Fibroblast of skin of abdomen (primary cell): ENCODE data around the gene SRGAP2C.
A peak's percentile ranks its signal among the peaks of the same experiment; 100 is the strongest.
"Not testable (repeated sequence)": the region's sequence is repeated elsewhere in the genome, so short reads cannot be mapped to it uniquely, and the experiment has no call there.

ENCODE experiments used
- DNase-seq: peaks from one replicate; pipeline ENCODE4 v3.0.0-alpha.2; 2013

Gene SRGAP2C

DNA sequence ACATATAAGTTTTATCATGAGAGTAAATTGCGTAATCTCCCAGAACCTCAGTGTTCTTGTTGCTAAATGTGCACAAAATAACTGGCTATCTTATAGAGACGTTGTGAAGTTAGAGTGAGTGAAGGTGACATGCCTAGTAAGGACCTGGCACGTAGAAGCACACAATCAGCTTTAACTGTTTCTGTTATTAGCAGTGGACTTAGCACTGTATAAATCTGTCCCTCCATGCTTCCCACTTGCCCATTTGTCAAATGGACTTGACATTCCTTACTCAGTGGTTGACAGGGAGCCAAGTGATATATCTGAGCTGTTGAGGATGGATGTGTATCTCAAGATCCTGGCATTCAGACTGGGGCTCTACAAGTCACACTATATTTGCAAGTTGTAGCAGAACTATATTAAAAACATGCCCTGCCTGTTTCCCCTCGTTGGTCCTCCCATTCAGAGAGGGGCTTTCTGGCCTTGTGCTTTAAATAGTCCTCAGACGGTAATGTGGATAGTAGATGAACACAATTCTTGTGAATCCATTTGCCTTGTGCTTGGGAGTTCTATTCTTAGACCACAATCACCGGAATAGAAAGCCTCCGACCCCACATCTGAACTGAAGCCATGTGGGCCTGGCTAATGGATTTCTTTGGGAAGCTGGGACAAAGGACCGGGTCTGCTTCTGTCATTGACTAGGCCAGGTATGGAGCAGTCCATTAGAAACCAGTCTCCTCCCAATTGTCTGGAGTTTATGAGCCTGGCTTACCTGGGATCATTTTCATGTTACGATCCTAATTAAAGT is 43.0 kb downstream of the SRGAP2C start:
- not testable (repeated sequence) for DNase-seq

DNA sequence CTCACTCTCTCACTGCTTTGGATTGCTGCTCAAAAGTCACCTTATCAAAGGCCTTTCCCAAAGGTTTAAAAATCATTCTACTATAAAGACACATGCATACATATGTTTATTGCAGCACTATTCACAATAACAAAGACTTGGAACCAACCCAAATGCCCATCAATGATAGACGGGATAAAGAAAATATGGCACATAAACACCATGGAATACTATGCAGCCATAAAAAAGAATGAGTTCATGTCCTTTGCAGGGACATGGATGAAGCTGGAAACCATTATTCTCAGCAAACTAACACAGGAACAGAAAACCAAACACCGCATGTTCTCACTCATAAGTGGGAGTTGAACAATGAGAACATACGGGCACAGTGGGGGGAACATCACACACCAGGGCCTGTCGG is 45.9 kb downstream of the SRGAP2C start:
- DNase-seq: not testable (repeated sequence)

DNA sequence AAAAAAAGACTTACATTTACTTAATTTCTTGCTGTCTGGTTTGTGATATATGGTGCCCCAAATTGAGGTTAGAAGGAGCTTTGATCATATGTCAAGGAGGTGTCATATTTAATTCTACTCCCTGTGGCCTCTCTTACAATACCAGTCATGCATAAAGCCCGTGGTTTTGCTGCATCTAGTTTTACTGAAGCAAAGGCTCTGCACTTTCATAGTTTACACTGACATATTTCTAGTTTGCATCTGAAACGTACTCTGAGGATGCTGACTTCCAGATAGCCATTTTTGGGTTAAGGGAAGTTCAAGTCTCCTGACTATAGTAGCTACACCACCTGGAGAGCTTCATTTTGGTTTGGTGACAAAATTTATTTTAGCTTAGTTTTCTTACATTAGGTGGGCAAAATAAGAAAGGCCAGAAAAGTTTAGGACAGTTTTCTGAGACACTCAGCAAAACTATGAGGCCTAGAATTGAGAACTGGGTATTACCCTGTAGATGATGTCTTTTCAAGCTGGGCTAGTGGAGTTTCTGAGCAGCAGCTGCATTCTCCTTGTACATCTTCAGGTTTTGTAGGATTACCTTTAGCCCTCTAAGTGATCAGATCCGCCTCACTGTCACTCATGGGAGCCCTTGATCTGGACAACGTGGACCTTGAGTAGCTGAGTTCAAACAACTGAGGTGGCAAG is 47.8 kb downstream of the SRGAP2C start:
- DNase-seq: peak; percentile 1

DNA sequence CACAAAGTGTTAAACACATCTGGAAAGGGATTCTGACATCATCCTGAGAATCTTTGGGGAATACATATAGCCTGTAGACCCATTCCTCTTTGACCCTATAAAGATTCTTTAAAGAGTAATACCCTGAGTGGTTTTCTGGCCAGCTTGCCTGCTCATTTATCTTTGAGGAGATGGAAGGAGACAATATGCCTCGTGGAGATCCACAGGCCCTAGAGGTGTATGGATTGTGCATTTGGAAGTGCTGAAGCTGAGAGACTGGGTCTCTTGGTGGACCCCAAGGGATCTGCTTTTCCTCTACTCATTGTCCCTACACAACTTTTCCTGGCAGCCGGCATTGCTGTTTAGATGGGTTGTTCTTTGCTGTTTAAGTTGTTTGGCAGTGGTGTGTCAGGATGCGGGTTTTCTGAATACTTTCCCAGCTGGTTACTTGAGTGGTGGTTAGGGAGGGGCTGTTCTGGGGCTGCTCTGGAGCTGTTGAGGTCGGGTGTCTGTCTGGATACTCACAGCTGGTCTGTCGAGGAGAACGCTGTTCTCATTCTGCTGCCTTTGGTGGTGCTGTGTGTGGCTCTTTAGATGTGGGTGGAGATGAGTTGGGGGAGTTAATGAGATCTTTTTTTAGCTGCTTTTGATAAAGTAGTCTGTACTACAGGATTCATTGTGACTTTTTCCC is 49.5 kb downstream of the SRGAP2C start:
- not testable (repeated sequence) for DNase-seq

DNA sequence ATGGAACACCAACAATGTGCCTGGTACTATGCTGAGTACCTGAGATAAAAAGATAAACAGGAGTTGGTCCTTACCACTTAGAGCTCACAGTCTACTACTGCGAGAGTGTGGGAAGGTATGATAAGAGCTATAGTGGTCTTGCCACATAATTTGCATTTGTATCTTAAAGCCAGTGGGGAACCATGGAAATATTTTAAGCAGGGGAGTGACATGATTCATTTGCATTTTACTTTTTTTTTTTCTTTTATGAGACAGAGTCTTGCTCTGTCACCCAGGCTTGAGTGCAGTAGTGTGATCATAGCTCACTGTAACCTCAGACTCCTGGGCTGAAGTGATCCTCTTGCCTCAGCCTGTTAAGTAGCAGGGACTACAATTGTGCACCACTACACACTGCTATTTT is 53.6 kb downstream of the SRGAP2C start:
- not testable (repeated sequence) for DNase-seq

DNA sequence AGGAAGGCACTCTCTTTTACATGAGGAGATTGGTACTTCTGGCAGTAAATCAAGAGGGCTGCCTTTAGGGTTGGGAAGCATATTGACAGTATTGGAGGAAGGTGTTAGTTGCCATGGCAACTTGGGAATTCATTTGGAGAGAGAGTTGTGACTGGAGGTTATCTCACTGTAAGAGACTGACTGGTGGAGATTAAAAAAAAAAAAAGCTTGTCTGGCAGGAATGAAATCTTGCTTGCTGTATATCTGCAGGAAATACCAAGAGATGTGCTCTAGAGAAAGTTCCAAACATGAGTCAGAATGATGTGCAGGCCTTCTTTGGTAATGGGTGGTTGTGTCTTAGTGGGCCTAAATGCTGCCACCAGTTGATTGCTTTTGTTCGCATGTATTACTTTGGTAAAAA is 59.1 kb downstream of the SRGAP2C start:
- DNase-seq: not testable (repeated sequence)

DNA sequence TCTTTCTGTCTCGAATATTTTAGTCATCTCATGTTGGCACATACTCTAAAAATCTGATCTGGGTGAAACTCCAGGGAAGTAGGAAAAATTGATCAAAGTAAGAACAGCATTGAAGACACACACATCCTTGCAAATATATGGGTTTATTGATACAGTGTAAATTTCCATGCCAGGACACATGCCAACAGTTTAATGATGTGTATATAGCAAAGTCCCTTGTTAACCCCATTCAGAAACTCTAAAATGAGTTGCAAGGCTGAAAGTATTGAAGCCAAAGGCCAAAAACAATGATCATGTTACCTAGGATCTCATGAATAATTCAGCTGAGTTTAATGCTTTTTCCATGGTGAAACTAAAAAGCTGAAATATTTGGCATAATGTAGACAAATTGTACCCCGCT is 61.6 kb downstream of the SRGAP2C start:
- DNase-seq: not testable (repeated sequence)

DNA sequence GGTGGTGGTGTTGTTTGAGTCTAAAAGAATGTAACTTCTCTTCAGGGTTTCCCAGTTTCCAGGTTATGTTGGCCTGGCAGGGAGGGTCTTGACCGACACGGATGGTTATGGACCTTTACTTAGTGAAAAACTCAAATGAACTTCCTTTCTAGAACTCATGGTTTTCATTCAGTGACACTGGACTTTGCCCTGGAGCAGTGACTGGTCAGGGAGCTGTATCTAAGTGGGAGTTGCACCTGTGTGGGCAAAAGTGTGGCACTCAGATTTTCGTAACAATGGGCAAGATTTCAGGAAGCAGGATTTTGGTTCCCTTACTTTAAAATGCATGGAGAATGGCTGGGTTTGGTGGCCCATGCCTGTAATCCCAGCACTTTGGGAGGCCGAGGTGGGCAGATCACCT is 67.9 kb downstream of the SRGAP2C start:
- DNase-seq: not testable (repeated sequence)

DNA sequence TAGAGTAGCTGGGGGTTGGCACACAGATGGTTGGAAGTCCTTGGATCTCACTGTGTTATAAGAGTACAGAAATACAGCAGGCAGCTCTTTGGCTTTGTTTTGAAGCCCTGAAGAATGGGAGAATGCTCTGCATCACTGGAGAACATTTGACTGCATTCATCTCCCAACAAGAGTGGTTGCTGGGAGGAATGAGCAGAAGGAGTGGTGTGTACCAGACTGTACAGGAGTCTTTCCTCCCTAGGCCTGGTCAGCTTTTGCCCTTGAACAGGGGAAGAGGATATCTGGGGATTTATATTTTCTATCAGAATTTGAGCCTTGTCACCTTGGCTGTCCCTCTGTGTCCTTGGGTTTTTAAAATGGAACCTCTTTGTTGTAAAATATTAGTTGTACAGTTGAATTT is 69.8 kb downstream of the SRGAP2C start:
- not testable (repeated sequence) for DNase-seq

DNA sequence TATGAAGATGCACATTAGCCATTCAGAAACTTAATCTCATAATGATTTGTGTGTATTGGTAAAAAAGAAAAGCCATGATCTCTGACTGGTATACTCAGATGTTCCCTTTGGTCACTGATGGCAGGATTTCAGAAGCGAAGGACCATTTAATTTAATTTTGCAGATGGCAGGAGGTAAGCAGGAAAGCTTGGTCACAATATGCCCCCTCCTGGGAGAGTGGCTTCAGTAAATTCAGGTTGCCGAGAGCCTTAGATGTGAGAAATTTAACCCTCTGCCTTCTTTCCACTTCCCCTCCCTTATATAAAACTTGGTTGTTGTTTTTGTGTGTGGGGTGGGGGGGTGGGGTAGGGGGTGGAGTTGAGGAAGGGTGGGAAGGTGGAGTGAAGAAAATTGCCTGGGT is 72.9 kb downstream of the SRGAP2C start:
- DNase-seq: not testable (repeated sequence)

DNA sequence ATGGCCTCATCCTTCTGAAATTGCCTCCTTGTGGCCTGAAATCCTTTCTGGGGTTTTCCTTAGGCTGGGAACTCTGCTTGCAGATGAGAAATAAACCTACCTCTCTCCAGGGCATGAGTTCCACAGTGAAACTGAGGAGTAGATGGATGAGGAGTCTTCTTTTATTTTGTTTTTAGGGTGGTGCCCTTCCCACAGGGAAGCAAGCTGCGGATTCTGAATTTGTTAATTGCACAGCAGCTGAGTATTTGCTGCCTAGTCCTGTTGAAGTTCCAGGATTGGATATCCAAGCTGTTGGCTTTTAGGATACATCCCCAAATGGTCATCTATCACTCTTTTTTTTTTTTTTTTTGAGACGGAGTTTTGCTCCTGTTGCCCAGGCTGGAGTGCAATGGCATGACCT is 73.4 kb downstream of the SRGAP2C start:
- DNase-seq: not testable (repeated sequence)

DNA sequence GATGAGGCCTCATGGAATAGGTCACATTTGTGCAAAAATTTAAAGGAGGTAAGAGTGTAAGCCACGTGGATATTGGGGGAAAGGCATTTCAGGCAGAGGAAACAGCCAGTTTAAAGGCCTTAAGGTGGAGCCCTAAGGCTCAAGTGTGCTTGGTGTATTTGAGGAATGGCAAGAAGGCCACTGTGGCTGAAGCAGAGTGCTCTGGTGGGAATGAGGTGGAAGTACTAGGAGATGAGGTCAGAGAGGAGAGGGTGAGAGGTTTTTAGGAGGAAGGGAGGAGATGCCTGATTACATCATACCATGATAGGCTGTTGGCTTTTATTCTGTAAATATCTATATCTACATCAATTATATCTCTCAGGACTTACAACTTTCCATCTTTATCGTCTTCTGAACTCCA is 75.4 kb downstream of the SRGAP2C start:
- DNase-seq: peak; percentile 4

DNA sequence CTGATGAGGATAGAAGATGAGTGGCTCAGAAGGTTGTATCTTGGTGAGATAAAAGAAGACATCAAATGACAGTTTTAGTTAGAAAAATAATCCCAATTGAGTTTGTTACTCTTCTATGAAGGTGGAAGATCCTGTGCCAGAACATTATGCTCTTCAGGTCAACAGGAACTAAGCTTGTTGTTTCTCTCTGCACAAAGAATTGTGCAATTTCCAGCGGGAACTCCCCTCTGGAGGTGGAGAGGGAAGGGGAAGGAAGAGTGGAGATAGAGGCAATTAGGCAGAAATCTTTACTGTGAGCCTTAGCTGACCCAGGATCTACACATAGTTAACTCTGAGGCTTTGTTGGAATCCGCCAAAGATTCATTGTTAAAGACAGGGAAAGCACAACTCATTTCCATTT is 77.4 kb downstream of the SRGAP2C start:
- not testable (repeated sequence) for DNase-seq

DNA sequence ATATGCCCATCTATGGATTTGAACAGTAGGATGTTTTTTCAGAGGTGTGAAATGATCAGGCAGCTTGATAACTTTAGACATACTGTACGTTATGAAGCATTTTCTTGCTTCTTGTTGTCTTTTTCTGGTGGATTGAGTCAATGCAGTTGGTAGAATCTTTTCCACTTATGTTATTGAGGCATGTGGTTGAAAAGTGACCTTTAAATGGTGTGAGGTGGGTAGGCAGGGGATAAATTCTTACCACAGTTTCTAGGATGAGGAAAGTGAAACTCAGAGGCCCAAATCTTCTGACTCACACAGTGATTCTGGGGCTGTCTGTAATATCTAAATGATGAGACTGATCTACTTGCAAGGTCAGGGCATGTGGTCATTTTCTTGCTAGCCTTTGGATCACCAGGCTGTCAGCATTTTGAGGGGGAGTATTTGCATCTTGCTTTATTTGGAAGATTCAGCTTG is 79.0 kb downstream of the SRGAP2C start:
- peak; percentile 48 for DNase-seq

DNA sequence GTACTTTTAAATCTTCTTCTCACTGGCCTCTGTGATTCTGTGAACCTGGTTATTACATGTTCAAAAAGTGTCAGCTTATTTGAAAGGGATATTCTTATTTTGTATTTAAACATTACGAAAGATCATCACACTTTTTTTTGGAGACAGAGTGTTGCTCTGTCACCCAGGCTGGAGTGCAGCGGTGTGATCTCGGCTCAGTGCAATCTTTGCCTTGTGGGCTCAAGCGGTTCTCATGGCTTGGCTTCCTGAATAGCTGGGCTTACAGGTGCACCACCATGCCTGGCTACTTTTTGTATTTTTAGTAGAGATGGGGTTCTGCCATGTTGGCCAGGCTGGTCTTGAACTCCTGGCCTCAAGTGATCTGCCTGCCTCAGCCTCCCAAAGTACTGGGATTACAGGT is 82.3 kb downstream of the SRGAP2C start:
- DNase-seq: not testable (repeated sequence)

DNA sequence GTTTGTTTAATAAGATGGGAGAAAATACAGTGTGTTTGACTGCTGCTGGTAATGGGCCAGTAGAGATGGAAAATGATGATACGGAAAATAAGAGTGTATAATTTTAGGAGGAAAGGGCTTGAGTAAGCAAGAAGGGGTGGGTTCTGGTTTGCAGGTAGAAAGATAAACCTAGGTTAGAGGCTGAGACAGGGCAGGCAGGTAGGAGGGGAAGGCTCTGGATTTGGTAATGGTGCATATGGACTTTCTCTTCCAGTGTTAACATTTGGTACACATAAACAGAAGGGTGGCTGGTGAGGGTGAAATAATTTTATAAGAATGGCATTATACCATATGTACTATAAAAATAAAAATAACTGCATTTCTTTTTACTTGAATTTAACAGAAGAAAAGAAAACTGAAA is 84.5 kb downstream of the SRGAP2C start:
- DNase-seq: not testable (repeated sequence)

DNA sequence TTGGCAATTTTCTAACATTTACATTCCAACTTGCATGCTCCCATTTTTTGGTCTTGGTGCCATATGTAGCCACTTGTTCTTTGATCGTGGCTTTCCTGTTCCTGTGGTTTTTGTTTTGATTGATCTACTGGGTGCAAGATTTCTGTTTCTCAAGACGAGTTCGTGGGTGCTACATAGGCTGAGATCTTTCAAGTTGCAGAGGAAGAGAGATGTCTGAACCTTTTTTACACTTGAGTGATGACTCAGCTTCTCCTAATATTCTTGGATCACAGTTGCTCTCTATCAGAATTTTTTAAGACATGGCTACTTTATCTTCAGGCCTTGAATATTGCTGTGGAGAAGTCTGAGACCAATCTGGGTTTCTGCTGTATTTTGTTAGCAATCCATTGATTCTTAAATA is 85.2 kb downstream of the SRGAP2C start:
- DNase-seq: not testable (repeated sequence)

DNA sequence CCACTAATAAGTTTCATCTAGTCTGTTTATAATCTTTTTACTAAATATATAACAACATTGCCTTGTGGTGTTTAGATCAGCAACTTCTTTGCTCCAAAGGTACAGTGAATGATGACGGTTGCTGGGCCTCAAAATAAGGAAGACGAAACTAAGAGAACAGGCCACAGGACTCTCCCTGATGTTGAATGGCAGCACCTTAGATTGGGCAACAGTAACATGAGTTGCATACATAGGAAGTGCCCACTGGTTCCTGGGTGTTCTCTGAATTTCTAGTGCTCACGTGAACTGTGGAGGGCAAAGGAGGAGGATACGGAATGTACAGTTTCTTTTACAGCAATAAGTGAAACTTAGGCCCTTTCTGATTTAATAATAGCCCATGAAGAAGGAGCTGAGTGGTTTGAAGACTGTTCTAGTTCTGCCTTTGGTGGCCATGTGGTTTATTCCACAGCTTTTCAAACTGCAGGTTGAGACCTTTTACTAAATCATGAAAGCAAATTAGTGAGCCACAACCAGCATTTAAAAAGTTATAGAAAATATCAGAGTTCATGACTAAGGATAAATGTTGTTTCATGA is 86.5 kb downstream of the SRGAP2C start:
- DNase-seq: not testable (repeated sequence)

DNA sequence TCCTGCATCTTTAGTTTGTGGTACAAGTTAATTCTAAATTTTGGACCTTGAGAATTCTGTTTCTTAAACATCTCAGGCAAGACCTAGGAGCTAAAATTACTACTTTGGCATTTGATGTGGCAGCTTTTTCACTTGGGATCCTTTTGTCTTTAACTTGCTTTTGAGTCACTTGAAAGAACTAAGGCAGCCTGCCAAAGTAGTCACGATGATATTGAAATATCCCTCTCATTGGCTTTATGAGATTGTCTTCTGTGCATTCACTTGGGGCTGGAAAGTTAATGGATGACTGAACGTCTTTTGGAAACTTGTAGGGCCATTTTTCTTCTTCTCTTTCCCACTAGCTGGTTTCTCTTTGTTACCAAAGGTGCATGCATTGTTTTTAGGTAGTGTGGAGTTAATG is 90.7 kb downstream of the SRGAP2C start:
- DNase-seq: not testable (repeated sequence)

DNA sequence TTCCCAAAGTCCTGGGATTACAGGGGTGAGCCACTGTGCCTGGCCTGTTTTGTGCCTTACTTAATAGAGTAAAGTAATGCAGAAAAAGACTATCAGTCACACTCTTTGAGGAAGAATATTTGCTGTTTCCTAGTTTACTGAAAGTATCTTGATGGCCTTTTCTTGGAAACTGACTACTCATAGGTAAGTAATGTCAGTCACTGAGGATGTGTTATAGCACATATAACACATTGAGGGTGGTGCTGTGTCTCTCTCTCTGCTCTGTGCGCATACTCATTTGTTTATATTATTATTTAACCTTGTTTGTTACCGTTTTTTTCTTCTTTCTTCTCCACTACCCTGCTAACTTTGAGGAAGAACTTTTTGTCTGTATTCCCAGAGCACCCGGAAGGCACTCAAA is 93.4 kb downstream of the SRGAP2C start:
- DNase-seq: not testable (repeated sequence)

DNA sequence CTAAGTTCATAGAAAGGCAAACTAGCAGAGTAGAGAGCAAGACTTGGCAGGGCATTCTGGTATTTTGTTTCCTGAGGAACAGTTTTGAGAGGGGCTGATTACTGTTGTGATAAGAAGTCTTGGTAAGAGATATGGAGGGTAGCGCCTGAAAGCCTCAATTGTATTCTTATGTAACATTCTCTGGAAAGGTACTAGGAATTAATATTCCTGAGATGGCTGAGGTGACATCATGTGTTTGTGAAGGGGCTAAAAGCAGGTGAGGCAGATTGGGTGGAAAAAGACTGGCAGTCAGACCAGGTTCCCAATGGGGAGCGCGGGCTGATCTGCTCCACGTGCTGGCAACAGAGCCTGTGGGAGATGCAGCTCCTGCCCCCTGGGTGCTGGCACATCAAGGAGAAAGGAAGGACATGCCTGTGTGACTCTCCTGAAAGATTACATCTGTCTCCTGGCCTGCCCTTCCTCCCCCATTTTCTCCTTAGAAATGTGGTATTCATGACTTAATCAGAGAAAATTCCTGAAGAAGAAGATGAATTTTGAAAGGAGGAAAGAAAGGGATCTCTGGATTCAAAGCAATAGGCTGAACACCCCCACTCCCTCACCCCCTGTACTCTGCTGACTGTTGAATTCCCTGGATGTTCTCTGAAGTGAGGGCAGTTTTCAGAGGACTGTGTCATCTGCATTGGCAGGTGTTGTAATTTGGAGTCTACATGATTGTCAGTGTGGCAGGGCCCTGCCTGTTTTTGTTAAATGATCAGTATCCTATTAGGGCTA is 94.2 kb downstream of the SRGAP2C start:
- peak; percentile 52 for DNase-seq

DNA sequence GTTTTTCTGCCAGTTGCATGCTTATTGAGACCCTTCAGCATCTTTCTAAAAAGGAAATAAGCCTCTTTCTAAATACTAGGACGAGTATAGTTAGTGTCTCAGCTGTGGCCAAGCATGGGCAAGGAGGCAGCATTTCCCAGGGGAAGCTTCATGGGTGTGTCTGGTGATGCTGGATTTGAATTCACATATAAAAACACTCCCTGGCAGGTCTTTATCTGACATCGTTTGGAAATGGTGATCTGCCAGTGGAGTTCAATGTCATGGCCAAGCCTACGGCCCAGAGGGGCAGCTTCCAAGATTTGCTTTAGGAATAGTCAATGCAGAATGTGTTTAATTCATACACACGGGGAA is 94.7 kb downstream of the SRGAP2C start:
- not testable (repeated sequence) for DNase-seq
